NB4 (cell line): ENCODE data around the gene TTC9.

Source experiments
- DNase-seq: peaks from one replicate; pipeline ENCODE4 v3.0.0; 2010; ENCODE audit warnings: low read depth
- H3K4me3 ChIP-seq: one replicate; pipeline ENCODE4 v1.5.1; 2011; ENCODE audit warnings: mild to moderate bottlenecking, low read depth, low read length, moderate library complexity
- MYC ChIP-seq: IDR thresholded peaks from 2 replicates; pipeline ENCODE4 v1.6.1; 2011; ENCODE audit warnings: low read depth, low read length
- POLR2A ChIP-seq: IDR thresholded peaks from 2 replicates; pipeline ENCODE4 v1.6.1; 2011; ENCODE audit warnings: mild to moderate bottlenecking; ENCODE audit not compliant: insufficient read length; ENCODE audit errors: extremely low read depth
- TF ChIP-seq, protein P1 (sequence below): IDR thresholded peaks from one replicate; pipeline ENCODE4 v1.5.1; 2012; ENCODE audit warnings: low read depth, low read length
- TF ChIP-seq, protein P2 (sequence below): IDR thresholded peaks from 2 replicates; pipeline ENCODE4 v1.6.1; 2011; ENCODE audit warnings: low read depth, low read length

The TTC9 gene

GRCh38 chr14:70704960-70705359 is 63.2 kb downstream of the TTC9 start:
- H3K4me3 ChIP-seq: no peak overlapping the region
- no peak for DNase-seq
- TF ChIP-seq, protein P1, sequence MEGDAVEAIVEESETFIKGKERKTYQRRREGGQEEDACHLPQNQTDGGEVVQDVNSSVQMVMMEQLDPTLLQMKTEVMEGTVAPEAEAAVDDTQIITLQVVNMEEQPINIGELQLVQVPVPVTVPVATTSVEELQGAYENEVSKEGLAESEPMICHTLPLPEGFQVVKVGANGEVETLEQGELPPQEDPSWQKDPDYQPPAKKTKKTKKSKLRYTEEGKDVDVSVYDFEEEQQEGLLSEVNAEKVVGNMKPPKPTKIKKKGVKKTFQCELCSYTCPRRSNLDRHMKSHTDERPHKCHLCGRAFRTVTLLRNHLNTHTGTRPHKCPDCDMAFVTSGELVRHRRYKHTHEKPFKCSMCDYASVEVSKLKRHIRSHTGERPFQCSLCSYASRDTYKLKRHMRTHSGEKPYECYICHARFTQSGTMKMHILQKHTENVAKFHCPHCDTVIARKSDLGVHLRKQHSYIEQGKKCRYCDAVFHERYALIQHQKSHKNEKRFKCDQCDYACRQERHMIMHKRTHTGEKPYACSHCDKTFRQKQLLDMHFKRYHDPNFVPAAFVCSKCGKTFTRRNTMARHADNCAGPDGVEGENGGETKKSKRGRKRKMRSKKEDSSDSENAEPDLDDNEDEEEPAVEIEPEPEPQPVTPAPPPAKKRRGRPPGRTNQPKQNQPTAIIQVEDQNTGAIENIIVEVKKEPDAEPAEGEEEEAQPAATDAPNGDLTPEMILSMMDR: no peak
- TF ChIP-seq MYC: no peak
- no peak for TF ChIP-seq POLR2A
- TF ChIP-seq, protein P2, sequence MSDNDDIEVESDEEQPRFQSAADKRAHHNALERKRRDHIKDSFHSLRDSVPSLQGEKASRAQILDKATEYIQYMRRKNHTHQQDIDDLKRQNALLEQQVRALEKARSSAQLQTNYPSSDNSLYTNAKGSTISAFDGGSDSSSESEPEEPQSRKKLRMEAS: no peak

DNA sequence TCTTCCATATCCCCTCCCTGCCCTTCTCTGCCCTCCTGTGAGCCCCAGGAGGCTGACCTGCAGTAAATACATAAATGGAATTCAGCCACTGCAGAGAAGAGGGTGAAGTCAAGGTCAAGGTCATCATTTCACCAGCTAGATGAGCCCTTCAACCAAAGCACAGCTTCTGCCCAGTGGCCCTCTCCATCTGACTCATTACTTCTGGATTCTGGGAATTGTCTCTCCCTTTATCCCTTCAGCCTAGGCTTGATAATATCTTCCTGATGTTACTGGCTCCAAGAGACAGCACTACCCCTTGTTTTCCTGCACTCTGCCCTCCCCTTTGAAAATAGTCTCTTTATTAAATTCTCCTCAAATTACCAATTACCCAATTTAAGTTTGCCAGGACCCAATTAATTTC is 64.5 kb downstream of the TTC9 start:
- no peak overlapping the region for H3K4me3 ChIP-seq
- TF ChIP-seq POLR2A (no peak), MYC (no peak)
- TF ChIP-seq, protein P2: no peak
- TF ChIP-seq, protein P1: no peak
- no peak for DNase-seq

DNA sequence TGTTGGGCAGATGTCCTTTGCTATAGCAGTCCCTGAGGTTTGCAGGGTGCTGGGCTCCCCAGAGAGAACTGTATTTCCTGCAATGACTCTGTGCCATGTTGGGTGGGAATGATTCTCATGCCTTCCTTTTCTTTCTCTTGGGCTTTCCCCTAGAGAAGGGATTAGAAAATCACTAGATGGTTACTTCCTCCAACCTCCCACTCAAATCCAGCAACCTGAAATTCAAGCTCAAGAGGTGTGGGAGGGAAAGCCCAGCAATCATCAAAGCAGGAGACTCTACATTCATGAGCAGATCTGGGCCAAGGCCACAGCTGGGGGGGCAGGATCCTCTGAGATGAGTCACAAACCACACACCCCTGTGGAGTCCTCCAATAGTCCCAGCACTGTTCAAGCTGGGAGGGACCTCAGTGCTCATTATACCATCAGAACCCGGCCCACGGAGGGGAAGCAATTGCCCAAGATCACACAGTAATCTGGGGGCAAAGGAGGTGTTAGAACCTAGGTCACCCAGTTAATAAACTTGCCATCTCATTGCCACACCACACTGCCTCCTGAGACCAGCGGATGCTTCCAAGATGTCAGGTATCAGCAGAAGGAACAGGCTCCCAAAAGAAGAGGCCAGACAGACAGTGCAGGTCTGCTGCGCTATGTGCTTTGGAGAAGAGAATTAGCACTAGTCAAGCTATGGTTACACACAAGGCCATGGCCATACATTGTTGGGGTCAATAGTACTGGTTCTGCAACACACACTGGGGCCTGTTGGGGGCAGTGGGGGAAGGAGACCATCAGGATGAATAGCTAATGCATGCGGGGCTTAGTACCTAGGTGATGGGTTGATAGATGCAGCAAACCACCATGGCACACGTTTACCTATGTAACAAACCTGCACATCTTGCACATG is 65.7 kb downstream of the TTC9 start:
- no peak overlapping the region for H3K4me3 ChIP-seq
- no peak for TF ChIP-seq POLR2A
- TF ChIP-seq, protein P2: no peak
- TF ChIP-seq, protein P1: no peak
- no peak for TF ChIP-seq MYC
- DNase-seq: peak; percentile 92

GRCh38 chr14:70708717-70709570 is 67.2 kb downstream of the TTC9 start:
- no peak for DNase-seq
- no peak overlapping the region for H3K4me3 ChIP-seq
- no peak for TF ChIP-seq MYC

DNA sequence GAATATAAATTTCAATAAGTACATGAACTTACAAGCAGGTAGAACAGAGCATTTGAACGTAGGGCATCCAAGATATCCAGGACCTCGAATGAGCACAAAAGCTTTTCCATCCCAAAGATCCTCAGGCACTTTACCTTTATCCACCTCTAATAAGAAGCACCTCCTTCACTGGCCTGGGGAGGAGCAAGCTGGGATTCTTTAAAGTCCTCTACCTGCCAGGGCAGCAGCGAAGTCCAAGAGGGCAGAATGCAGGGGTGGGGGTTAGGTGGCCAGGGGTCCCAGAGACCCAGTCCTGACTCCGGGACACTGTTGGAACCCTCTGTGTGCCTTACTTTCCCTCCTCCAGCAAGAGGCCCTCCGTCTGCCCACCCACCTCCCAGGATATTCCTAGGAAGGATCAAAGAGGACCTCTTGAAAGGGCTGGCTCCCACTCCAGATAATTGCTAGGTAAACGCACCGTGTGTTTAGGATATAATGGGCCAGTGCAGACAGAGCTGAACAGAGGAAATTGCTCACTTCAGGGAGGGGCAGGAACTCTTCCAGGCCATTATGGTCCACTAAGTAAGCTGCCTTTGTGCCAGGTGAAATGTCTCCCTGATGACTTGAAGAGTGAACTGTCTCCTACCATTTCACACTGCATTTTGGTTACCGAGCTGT is 68.1 kb downstream of the TTC9 start:
- TF ChIP-seq, protein P2: no peak
- TF ChIP-seq MYC (no peak), POLR2A (no peak)
- TF ChIP-seq, protein P1: no peak
- no peak for DNase-seq
- H3K4me3 ChIP-seq: no peak overlapping the region
